ENCODE results near the gene C3orf22. TPM values are rescaled to one million over a fixed set of nuclear protein-coding genes. Genes with fewer than 3 reads are reported as not detected.

C3orf22 gene, protein sequence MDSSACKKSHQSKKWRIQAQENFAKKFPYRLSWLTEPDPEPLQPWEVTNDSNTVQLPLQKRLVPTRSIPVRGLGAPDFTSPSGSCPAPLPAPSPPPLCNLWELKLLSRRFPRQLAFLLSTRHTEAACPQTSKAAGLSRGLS
- total RNA-seq (under 1 TPM in 1 of 4 donors, not detected in 3; 0.12 TPM), polyA plus RNA-seq (not detected)
- long read RNA-seq, donor 1, result 0 reads
- long read RNA-seq, donor 2, result 0 reads

DNA sequence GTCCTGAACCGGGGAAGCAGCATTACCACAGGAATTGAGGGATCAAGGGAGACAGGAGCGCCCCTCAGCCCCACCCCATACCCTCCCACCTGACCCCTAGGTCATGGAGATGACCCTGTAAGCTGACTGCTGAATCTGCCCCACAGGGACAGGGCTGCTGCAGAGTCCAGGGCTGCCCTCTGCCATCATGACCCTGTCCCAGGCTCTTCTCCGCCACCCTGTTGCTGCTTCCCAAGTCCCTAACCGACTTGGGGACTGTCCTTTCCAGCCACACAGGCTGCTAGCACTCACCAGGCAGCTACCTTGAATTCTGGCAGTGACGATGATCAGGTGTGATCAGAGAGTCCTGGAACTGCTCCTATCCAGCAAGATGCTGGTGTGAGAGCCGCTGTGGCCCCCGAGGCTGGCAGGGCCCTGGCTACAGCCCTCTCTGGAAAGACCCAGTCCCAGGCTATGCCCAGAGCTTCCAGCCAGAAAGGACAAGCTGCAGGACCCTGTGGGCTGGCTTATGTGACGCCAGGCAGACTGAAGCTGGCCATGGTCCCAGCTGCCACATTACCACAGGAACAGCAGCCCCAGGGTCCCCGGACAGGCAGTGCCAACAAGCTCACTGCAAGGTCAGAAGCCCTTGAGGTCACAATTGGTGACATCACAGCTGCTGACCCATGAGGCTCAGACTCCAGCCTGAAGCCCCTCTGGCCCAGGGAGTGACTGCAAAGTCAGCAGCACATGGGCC is at the start of gene C3orf22:
Gene C3orf22 (minus strand): TSS at position 597 of the 736 bp plus-strand sequence. CDS start 5,542 bp downstream, outside the sequence.
- no peak for ATAC-seq
- H3K27ac ChIP-seq, result no peak within 1 kb of the TSS
- no peak for TF ChIP-seq CTCF (IDR thresholded peaks at IDR 0.05)
- 59 to 62% (median 61%) methylated on average over 9 of the region's 9 CpGs for WGBS, 3 donors
- DNase-seq, result peak in 1 of 2 donors; percentile 28
- no peaks in the 10 kb centered on the region for H3K4me1 ChIP-seq
- H3K27me3 ChIP-seq (ENCODE audit: insufficient read depth in 3 of 3, low read length in 2 of 3), result no peaks in the 10 kb centered on the region
- intact Hi-C loops (cut with DNase I), result no loop called here
- no peaks in the 10 kb centered on the region for H3K36me3 ChIP-seq (ENCODE audit: insufficient read depth in 1 of 2, low read depth in 1 of 2)
- no peak within 1 kb of the TSS for H3K4me3 ChIP-seq
- peaks cover 6% of the 10 kb centered on the region for H3K9me3 ChIP-seq

DNA sequence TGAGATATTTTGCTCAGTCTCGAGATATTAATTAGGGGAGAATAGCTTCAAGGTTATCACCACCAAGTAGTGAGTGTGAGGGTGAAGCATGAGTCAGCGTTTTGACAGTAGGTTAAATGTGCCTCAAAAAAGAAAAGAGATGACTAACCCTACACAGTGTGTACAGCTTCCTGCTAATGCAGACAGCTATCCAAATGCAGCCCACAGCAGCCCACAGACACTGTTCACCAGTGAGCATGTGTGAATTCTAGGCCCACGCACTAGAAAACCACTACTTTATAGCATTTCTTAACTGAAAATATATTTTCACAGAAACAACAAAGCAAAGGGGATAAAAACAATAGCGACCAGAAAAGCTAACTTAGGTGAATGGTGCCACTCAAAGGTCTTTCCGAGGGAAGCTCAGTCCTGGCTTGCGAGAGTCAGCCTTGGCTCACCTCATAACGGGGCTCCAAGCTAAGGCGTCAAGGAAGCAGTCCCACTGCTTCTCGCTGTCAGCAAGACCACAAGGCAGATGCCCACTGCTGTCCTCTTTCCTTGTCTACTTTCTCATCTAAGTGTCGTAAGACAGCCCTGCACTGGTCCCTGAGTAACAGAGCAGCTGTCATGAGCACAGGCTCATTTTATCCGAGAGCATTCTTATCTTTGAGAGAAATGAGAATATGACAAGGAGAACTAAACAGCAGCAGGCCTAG is 48.6 kb upstream of the C3orf22 start:
- Histone ChIP-seq H3K4me3 (no peak overlapping the region), H3K4me1 (no peaks in the 10 kb centered on the region), H3K9me3 (no peaks in the 10 kb centered on the region), H3K36me3 (ENCODE audit: insufficient read depth in 1 of 2, low read depth in 1 of 2) (peaks cover 7 to 88% of the 10 kb centered on the region in 2 donors), H3K27ac (no peak overlapping the region), H3K27me3 (ENCODE audit: insufficient read depth in 3 of 3, low read length in 2 of 3) (no peaks in the 10 kb centered on the region)
- 90 to 93% (median 92%) methylated on average over 11 of the region's 11 CpGs for WGBS, 3 donors
- DNase-seq (no peak), ATAC-seq (no peak)
- intact Hi-C loops (cut with DNase I), result no loop called here
- TF ChIP-seq CTCF (IDR thresholded peaks at IDR 0.05), result no peak

DNA sequence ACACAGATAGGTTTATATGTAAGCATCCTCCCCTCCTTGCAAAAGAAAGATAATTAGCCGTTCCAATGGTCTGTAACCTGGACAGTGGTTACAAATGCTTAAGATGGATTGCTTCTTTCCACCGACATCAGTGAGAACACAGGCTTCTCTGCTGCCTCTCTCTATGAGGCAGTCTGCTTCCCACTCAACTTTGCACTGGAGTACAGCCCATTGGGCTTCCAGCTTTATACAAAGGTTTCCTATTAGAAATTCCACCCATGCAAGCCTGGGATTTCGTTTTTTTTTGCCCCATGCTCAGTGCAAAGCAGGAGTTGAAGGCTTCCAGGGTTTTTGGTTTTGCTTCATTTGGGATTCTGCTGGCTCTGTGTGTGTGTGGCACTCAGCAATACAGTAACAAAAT is 47.3 kb upstream of the C3orf22 start:
- Histone ChIP-seq H3K36me3 (ENCODE audit: insufficient read depth in 1 of 2, low read depth in 1 of 2) (peaks cover 7 to 74% of the 10 kb centered on the region in 2 donors), H3K27me3 (ENCODE audit: insufficient read depth in 3 of 3, low read length in 2 of 3) (no peaks in the 10 kb centered on the region), H3K27ac (no peak overlapping the region), H3K9me3 (no peaks in the 10 kb centered on the region), H3K4me1 (no peaks in the 10 kb centered on the region), H3K4me3 (no peak overlapping the region)
- no peak for TF ChIP-seq CTCF (IDR thresholded peaks at IDR 0.05)
- ATAC-seq (no peak), DNase-seq (no peak)
- whole genome bisulfite sequencing, 3 donors, result 87 to 94% (median 88%) methylated on average over 3 of the region's 3 CpGs
- intact Hi-C loops (cut with DNase I), result no loop called here

- Histone ChIP-seq H3K4me3 (no peak overlapping the region), H3K27ac (no peak overlapping the region), H3K4me1 (no peaks in the 10 kb centered on the region), H3K36me3 (ENCODE audit: insufficient read depth in 1 of 2, low read depth in 1 of 2) (peaks cover 3 to 61% of the 10 kb centered on the region in 2 donors), H3K27me3 (ENCODE audit: insufficient read depth in 3 of 3, low read length in 2 of 3) (no peaks in the 10 kb centered on the region), H3K9me3 (no peaks in the 10 kb centered on the region)
- 91 to 96% (median 93%) methylated on average over 6 of the region's 6 CpGs for WGBS, 3 donors
- no peak for TF ChIP-seq CTCF (IDR thresholded peaks at IDR 0.05)
- no peak for DNase-seq
- no peak for ATAC-seq
- intact Hi-C loops (cut with DNase I), result no loop called here
These were observed 46.0 kb upstream of the C3orf22 start for GRCh38 chr3:126604691-126605090.

All from psoas muscle (tissue), 8 donors.